K562 (cell line): ENCODE results near the gene SLC20A1. TPM values are rescaled to one million over a fixed set of nuclear protein-coding genes. Genes with fewer than 3 reads are reported as not detected.
A peak's percentile ranks its signal among the peaks of the same experiment; 100 is the strongest.

ENCODE experiments used
- BRD4 ChIP-seq: fragments of 200-600 bp; sonication (generic); IDR thresholded peaks from 2 replicates; pipeline ENCODE4 v1.6.1; 2017; ENCODE audit warnings: inconsistent platforms
- BRD9 ChIP-seq: fragments of 450-650 bp; IDR thresholded peaks from 2 replicates; pipeline ENCODE4 v1.6.1; 2018; ENCODE audit warnings: low read depth; ENCODE audit not compliant: partially characterized antibody
- CBFB ChIP-seq: sonication (generic); formaldehyde crosslinking; IDR thresholded peaks from 2 replicates; pipeline ENCODE4 v1.4.0; 2020; ENCODE audit warnings: mild to moderate bottlenecking, missing genetic modification reagents
- HDAC1 ChIP-seq, 2 experiments: fragments of 450-650 bp; IDR thresholded peaks; 2 replicates each; pipeline ENCODE4 v1.6.1; 2016 to 2017; ENCODE audit warnings: inconsistent platforms in 1 of 2, mild to moderate bottlenecking in 1 of 2, moderate library complexity in 1 of 2
- HMG20A ChIP-seq: fragments of 450-650 bp; formaldehyde crosslinking; conservative IDR thresholded peaks from 2 replicates; pipeline ENCODE4 v1.4.0; 2020; ENCODE audit warnings: mild to moderate bottlenecking, mixed read lengths
- IFI16 ChIP-seq: fragments of 250-450 bp; sonication (Bioruptor Pico); IDR thresholded peaks from 2 replicates; pipeline ENCODE4 v2.1.2; 2022; ENCODE audit warnings: mild to moderate bottlenecking, inconsistent platforms
- ILF3 ChIP-seq: fragments of 450-650 bp; IDR thresholded peaks from 2 replicates; pipeline ENCODE4 v1.6.1; 2018; ENCODE audit warnings: antibody characterized with exemption, mild to moderate bottlenecking, moderate library complexity, borderline replicate concordance
- KLF13 ChIP-seq: fragments of 450-650 bp; IDR thresholded peaks from 2 replicates; pipeline ENCODE4 v1.6.1; 2016; ENCODE audit warnings: missing genetic modification characterization, low read depth, mild to moderate bottlenecking, missing compliant biosample characterization, moderate library complexity, borderline replicate concordance
- L3MBTL2 ChIP-seq: fragments of 450-650 bp; IDR thresholded peaks from 2 replicates; pipeline ENCODE4 v1.6.1; 2016; ENCODE audit warnings: mild to moderate bottlenecking, moderate library complexity
- NR1H2 ChIP-seq: sonication (generic); formaldehyde crosslinking; IDR thresholded peaks from 2 replicates; pipeline ENCODE4 v1.4.0; 2020; ENCODE audit warnings: mild to moderate bottlenecking, missing genetic modification reagents
- PCBP2 ChIP-seq: fragments of 200-400 bp; formaldehyde crosslinking; IDR thresholded peaks from 2 replicates; pipeline ENCODE4 v1.6.1; 2018; ENCODE audit warnings: low read length, low read depth, mild to moderate bottlenecking, moderate library complexity; ENCODE audit not compliant: poor library complexity, severe bottlenecking
- RAD51 ChIP-seq: fragments of 450-650 bp; IDR thresholded peaks from 2 replicates; pipeline ENCODE4 v1.7.1; 2016; ENCODE audit warnings: low read depth, mild to moderate bottlenecking, borderline replicate concordance
- RUNX1 ChIP-seq: sonication (generic); IDR thresholded peaks from 2 replicates; pipeline ENCODE4 v1.6.1; 2016; ENCODE audit warnings: antibody characterized with exemption, low read depth
- ZBTB1 ChIP-seq: sonication (generic); formaldehyde crosslinking; IDR thresholded peaks from 2 replicates; pipeline ENCODE4 v1.8.1; 2023; ENCODE audit warnings: missing genetic modification reagents, low read depth, mild to moderate bottlenecking, borderline replicate concordance
- ZBTB43 ChIP-seq: sonication (generic); formaldehyde crosslinking; IDR thresholded peaks from 2 replicates; pipeline ENCODE4 v1.8.0; 2023; ENCODE audit warnings: mild to moderate bottlenecking, missing genetic modification reagents
- ZFP1 ChIP-seq: fragments of 450-650 bp; formaldehyde crosslinking; IDR thresholded peaks from 2 replicates; pipeline ENCODE4 v1.4.0; 2020; ENCODE audit warnings: mild to moderate bottlenecking, mixed read lengths
- ZKSCAN1 ChIP-seq: fragments of 150-350 bp; IDR thresholded peaks from 2 replicates; pipeline ENCODE4 v1.6.1; 2016; ENCODE audit warnings: low read depth, low read length
- polyA plus RNA-seq, 8 experiments: library from polyadenylated mRNA; depleted of rRNA in 4 of 8; stranded (reverse) in 5 of 8; unstranded in 3 of 8; fragments of >200 nt; fragmentation: Nextera tagmentation in 2 of 8; fragmentation: Illumina TruSeq in 1 of 8; extraction: Ambion mirVana in 2 of 8; extraction: Trizol in 1 of 8; gene quantifications; 2 replicates each; pipeline versions ENCODE4 v1.2.1 to v1.2.3, GENCODE V29; 2011 to 2014; ENCODE audit warnings: inconsistent platforms in 1 of 8, missing spikeins in 1 of 8
- total RNA-seq, 7 experiments: library from RNA; depleted of rRNA in 6 of 7; stranded (reverse); fragments of >200 nt in 6 of 7; fragmentation: Illumina TruSeq in 2 of 7; extraction: Trizol in 2 of 7; gene quantifications; 2 replicates each; pipeline versions ENCODE4 v1.2.1 to v1.2.3, GENCODE V29; 2011 to 2021; ENCODE audit warnings: low replicate concordance in 1 of 7
- TF ChIP-seq, protein P1 (sequence below): fragments of 450-650 bp; IDR thresholded peaks from 2 replicates; pipeline ENCODE4 v1.7.0; 2016; ENCODE audit warnings: borderline replicate concordance
- TF ChIP-seq, protein P2 (sequence below): fragments of 450-650 bp; formaldehyde crosslinking; IDR thresholded peaks from 2 replicates; pipeline ENCODE4 v1.4.0; 2020; ENCODE audit warnings: mild to moderate bottlenecking
- TF ChIP-seq, protein P3 (sequence below): sonication (generic); formaldehyde crosslinking; IDR thresholded peaks from 2 replicates; pipeline ENCODE4 v1.9.0; 2022; ENCODE audit warnings: mild to moderate bottlenecking, missing genetic modification reagents
- TF ChIP-seq, protein P4 (sequence below): fragments of 450-650 bp; IDR thresholded peaks from 2 replicates; pipeline ENCODE4 v1.7.1; 2018; ENCODE audit warnings: mild to moderate bottlenecking, low read depth; ENCODE audit not compliant: partially characterized antibody

The SLC20A1 gene
- total and polyA plus RNA-seq, 9 of the 15 experiments (the other 6 are each of a cell fraction or from before 2014, with no cell fraction given), result 53.8 to 150 (median 74.7) TPM

DNA sequence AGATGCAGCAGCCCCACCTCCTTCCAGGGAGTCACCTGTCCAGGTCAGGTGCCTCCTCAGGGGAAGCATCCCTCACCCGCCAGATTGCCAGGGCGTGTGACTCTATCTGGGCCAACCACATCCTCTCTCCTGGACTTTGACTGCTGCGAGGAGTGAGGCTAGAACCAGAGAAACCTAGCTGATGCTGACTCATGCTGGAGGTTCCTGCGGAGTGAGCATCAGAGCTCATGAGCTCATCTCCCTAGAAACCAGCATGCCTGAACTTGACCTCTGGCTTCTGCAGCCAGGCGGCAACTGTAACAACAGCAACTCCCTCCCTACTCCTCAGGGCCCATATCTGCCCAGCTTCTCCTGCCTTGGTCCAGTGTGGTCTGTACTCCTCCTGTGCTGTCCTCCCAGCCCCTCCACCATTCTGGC, 46.8 kb downstream of the SLC20A1 start (continued):
- TF ChIP-seq RAD51 (no peak; the same call in 1 of the 2 replicates), BRD9 (no peak), HMG20A (CRISPR knock-in tag) (no peak), CBFB (CRISPR knock-in tag) (peak; percentile 74; the same call in 1 of the 2 replicates), ZBTB1 (CRISPR knock-in tag) (no peak; the same call in 1 of the 2 replicates), KLF13 (tag) (no peak), PCBP2 (no peak), ILF3 (no peak), L3MBTL2 (peak; percentile 48; the same call in 1 of the 2 replicates), HDAC1 (IDR thresholded peaks at IDR 0.05) (peak in 1 of 2 experiments; percentile 82; a peak in 2 of 4 replicates), BRD4 (no peak), ZBTB43 (CRISPR knock-in tag) (no peak), ZFP1 (CRISPR knock-in tag) (no peak), NR1H2 (CRISPR knock-in tag) (peak; percentile 51; the same call in 1 of the 2 replicates), RUNX1 (no peak), IFI16 (CRISPR knock-in tag) (no peak), ZKSCAN1 (peak; percentile 27; the same call in 1 of the 2 replicates)
- TF ChIP-seq, protein P1, sequence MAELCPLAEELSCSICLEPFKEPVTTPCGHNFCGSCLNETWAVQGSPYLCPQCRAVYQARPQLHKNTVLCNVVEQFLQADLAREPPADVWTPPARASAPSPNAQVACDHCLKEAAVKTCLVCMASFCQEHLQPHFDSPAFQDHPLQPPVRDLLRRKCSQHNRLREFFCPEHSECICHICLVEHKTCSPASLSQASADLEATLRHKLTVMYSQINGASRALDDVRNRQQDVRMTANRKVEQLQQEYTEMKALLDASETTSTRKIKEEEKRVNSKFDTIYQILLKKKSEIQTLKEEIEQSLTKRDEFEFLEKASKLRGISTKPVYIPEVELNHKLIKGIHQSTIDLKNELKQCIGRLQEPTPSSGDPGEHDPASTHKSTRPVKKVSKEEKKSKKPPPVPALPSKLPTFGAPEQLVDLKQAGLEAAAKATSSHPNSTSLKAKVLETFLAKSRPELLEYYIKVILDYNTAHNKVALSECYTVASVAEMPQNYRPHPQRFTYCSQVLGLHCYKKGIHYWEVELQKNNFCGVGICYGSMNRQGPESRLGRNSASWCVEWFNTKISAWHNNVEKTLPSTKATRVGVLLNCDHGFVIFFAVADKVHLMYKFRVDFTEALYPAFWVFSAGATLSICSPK, result no peak
- TF ChIP-seq, protein P2, sequence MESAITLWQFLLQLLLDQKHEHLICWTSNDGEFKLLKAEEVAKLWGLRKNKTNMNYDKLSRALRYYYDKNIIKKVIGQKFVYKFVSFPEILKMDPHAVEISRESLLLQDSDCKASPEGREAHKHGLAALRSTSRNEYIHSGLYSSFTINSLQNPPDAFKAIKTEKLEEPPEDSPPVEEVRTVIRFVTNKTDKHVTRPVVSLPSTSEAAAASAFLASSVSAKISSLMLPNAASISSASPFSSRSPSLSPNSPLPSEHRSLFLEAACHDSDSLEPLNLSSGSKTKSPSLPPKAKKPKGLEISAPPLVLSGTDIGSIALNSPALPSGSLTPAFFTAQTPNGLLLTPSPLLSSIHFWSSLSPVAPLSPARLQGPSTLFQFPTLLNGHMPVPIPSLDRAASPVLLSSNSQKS (CRISPR knock-in tag), result no peak
- TF ChIP-seq, protein P3, sequence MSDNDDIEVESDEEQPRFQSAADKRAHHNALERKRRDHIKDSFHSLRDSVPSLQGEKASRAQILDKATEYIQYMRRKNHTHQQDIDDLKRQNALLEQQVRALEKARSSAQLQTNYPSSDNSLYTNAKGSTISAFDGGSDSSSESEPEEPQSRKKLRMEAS, result peak; percentile 74
- TF ChIP-seq, protein P4, sequence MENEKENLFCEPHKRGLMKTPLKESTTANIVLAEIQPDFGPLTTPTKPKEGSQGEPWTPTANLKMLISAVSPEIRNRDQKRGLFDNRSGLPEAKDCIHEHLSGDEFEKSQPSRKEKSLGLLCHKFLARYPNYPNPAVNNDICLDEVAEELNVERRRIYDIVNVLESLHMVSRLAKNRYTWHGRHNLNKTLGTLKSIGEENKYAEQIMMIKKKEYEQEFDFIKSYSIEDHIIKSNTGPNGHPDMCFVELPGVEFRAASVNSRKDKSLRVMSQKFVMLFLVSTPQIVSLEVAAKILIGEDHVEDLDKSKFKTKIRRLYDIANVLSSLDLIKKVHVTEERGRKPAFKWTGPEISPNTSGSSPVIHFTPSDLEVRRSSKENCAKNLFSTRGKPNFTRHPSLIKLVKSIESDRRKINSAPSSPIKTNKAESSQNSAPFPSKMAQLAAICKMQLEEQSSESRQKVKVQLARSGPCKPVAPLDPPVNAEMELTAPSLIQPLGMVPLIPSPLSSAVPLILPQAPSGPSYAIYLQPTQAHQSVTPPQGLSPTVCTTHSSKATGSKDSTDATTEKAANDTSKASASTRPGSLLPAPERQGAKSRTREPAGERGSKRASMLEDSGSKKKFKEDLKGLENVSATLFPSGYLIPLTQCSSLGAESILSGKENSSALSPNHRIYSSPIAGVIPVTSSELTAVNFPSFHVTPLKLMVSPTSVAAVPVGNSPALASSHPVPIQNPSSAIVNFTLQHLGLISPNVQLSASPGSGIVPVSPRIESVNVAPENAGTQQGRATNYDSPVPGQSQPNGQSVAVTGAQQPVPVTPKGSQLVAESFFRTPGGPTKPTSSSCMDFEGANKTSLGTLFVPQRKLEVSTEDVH, result no peak
